ENCODE results near the gene ECHDC1.

ECHDC1 gene

DNA sequence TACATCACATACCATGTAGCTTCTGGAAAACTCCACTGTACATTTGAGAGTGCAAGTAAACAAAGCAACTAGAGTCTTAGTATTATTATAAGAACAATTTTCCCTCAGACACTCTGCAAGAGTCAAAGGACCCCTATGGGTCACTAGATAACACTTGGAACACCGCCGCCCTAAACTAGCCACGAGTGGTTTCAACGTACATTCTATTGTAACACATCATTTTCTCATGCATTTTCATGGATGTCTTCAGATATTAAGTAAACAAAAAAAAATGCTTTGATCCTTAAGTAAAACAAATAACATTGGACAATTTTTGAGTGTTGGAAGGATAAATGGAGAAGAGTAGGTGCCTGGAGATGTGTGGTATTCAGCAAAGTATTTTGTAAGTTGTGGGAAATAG, 79.9 kb downstream of the ECHDC1 start:
- TF ChIP-seq, protein P1, sequence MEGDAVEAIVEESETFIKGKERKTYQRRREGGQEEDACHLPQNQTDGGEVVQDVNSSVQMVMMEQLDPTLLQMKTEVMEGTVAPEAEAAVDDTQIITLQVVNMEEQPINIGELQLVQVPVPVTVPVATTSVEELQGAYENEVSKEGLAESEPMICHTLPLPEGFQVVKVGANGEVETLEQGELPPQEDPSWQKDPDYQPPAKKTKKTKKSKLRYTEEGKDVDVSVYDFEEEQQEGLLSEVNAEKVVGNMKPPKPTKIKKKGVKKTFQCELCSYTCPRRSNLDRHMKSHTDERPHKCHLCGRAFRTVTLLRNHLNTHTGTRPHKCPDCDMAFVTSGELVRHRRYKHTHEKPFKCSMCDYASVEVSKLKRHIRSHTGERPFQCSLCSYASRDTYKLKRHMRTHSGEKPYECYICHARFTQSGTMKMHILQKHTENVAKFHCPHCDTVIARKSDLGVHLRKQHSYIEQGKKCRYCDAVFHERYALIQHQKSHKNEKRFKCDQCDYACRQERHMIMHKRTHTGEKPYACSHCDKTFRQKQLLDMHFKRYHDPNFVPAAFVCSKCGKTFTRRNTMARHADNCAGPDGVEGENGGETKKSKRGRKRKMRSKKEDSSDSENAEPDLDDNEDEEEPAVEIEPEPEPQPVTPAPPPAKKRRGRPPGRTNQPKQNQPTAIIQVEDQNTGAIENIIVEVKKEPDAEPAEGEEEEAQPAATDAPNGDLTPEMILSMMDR (conservative IDR thresholded peaks at IDR 0.05; ENCODE audit: control insufficient read depth, insufficient read depth, low read depth, low read length) = no peak
- DNase-seq (ENCODE audit: low read depth) = no peak
- H3K4me3 ChIP-seq (ENCODE audit: control insufficient read depth, low read depth, low read length) = no peak overlapping the region

DNA sequence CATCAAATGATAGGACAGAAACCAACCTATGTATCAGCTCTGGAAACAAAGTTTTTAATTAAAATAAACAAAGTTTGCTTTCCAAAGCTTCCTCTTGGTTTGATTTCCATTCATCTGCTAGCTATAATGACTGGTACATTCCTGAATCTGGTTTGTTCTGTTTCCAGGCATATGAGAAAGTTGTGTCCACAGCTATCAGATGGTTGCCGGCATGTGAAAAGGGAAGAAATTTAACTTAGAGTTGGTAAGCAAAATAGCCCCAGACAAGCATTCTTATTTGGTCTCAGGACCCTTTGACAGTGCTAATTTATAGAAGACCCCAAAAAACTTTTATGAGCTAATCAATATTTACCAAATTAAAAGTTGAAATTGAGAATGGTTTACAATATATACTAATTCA, 80.5 kb downstream of the ECHDC1 start:
- H3K4me3 ChIP-seq (ENCODE audit: control insufficient read depth, low read depth, low read length) = no peak overlapping the region
- no peak for DNase-seq (ENCODE audit: low read depth)
- TF ChIP-seq, protein P1 (conservative IDR thresholded peaks at IDR 0.05; ENCODE audit: control insufficient read depth, insufficient read depth, low read depth, low read length) = no peak

DNA sequence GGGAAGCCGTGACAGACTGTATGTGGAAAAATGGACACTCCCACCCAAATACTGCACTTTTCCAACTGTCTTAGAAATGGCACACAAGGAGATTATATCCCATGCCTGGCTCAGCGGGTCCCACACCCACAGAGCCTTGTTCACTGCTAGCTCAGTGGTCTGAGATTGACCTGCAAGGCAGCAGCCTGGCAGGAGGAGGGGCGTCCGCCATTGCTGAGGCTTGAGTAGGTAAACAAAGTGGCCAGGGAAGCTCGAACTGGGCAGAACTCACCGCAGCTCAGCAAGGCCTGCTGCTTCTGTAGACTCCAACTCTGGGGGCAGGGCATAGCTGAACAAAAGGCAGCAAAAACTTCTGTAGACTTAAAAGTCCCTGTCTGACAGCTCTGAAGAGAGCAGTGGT, 88.1 kb downstream of the ECHDC1 start:
- TF ChIP-seq, protein P1 (conservative IDR thresholded peaks at IDR 0.05; ENCODE audit: control insufficient read depth, insufficient read depth, low read depth, low read length) = no peak
- no peak for DNase-seq (ENCODE audit: low read depth)
- H3K4me3 ChIP-seq (ENCODE audit: control insufficient read depth, low read depth, low read length) = no peak overlapping the region

DNA sequence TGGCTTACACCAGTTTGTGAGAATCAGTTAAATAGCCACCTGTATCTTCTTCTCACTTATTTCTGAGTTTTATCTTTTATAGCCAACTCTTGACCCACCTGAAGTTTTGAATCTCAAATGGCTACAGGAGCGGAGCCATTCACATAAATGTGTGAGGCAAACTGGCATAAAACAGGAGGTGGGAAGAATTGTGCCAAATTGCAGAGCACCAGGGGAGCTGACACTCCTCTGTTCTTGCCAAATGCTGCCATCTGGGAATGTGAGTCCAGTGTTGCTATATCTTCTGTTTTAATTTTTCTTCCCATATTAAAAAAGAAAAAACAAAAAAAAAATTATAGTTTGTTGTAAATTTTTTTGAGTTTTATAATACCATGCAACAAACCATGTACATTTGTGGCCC, 93.8 kb downstream of the ECHDC1 start:
- no peak overlapping the region for H3K4me3 ChIP-seq (ENCODE audit: control insufficient read depth, low read depth, low read length)
- TF ChIP-seq, protein P1 (conservative IDR thresholded peaks at IDR 0.05; ENCODE audit: control insufficient read depth, insufficient read depth, low read depth, low read length) = no peak
- DNase-seq (ENCODE audit: low read depth) = no peak

DNA sequence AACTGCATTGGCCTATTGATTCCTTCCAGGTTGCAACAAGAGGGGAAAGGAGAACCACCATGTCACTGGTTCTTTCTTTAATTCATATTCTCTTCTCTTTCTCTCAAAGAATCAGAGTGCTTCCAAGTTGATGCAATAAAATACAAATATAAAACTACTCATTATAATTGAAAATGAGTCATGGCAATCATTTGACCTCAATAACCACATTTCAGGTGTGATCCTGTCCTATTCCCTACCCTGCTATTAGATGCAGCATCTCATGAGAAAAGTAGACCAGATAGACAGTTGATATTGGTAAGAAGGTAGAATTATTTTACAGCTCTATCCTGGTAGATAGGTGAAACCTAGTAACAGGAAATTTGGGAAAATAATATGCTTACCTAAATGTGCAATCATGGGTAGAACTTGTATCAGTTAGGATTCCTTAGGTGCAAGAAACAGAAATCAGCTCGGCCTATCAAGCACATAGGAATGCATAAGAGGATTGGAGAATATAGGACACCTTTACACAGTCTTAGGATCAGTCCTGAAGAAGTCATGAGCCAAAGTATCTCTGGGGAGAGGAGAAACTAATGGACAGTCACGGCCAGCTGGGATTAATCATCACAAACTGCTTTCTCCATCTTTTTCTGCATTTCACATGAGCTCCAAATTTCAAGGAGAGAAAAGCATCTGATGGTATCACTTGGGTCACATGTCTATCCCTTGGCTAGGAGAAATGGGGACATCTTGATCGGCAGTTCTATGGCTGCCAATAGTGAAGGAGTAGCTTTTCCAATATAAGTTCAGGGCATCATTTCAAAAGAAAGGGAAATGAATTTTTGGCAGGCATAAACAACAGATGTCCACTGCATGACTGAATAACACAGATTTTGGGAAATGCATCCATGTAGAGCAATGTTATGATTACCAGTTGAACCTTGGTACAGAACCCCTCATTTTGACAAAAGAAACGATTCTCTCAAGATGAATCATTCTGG, 96.0 kb downstream of the ECHDC1 start:
- H3K4me3 ChIP-seq (ENCODE audit: control insufficient read depth, low read depth, low read length) = no peak overlapping the region
- TF ChIP-seq, protein P1 (conservative IDR thresholded peaks at IDR 0.05; ENCODE audit: control insufficient read depth, insufficient read depth, low read depth, low read length) = no peak
- DNase-seq (ENCODE audit: low read depth) = peak; percentile 57

DNA sequence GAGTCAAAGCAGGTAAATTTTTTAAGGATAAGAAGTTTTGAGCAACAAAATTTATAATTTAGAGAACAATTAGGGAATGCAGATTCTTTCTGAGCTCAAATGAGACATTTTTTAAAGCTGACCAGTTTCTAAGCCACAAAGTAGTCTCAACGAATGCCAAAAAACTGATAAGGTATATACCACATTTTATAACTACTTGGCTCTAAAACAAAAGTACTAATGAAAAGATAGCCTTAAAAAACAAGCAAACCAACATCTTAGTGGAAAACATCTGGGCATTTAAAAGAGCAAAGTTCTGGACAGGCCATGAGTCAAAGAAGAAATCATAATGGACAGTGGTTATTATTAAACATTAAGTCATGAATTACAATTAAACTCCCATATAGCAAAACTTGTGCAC, 99.9 kb downstream of the ECHDC1 start:
- DNase-seq (ENCODE audit: low read depth) = peak; percentile 6
- no peak overlapping the region for H3K4me3 ChIP-seq (ENCODE audit: control insufficient read depth, low read depth, low read length)
- TF ChIP-seq, protein P1 (conservative IDR thresholded peaks at IDR 0.05; ENCODE audit: control insufficient read depth, insufficient read depth, low read depth, low read length) = no peak

Measured in fibroblast of mammary gland (primary cell).